SK-N-SH (cell line): ENCODE data around the gene GRIK5.

Experiments used
- EP300 ChIP-seq, 2 experiments: IDR thresholded peaks; 2 replicates each; pipeline versions ENCODE4 v1.4.0 to v1.6.1; 2012; ENCODE audit warnings: borderline replicate concordance in 1 of 2, low read depth in 1 of 2, low read length in 1 of 2
- EZH2phosphoT487 ChIP-seq: fragments of 200-600 bp; sonication (generic); IDR thresholded peaks from 2 replicates; pipeline ENCODE4 v1.6.1; 2017; ENCODE audit warnings: low read depth, mixed run types, mild to moderate bottlenecking, antibody characterized with exemption, moderate library complexity, borderline replicate concordance
- FOXM1 ChIP-seq: IDR thresholded peaks from 2 replicates; pipeline ENCODE4 v1.4.0; 2012; ENCODE audit warnings: low read depth, mild to moderate bottlenecking
- JUND ChIP-seq: IDR thresholded peaks from 2 replicates; pipeline ENCODE4 v1.4.0; 2012
- MEF2A ChIP-seq: IDR thresholded peaks from 2 replicates; pipeline ENCODE4 v1.4.0; 2012; ENCODE audit warnings: low read depth, borderline replicate concordance
- PBX3 ChIP-seq: IDR thresholded peaks from 2 replicates; pipeline ENCODE4; 2012
- POLR2AphosphoS5 ChIP-seq: IDR thresholded peaks from 2 replicates; pipeline ENCODE4 v1.6.1; 2012; ENCODE audit warnings: low read depth, low read length
- REST ChIP-seq: IDR thresholded peaks from 2 replicates; pipeline ENCODE4 v1.6.1; 2012; ENCODE audit warnings: mild to moderate bottlenecking, low read depth, low read length, moderate library complexity
- SIN3A ChIP-seq: IDR thresholded peaks from 2 replicates; pipeline ENCODE4 v1.6.1; 2012; ENCODE audit warnings: low read depth, mild to moderate bottlenecking, low read length, moderate library complexity, borderline replicate concordance
- SMC3 ChIP-seq: IDR thresholded peaks from 2 replicates; pipeline ENCODE4 v1.6.1; 2012; ENCODE audit warnings: low read depth, low read length, improper control_type of control experiment
- TAF1 ChIP-seq: IDR thresholded peaks from 2 replicates; pipeline ENCODE4 v1.6.1; 2012; ENCODE audit warnings: low read depth, mild to moderate bottlenecking, low read length, moderate library complexity, borderline replicate concordance
- TF ChIP-seq, protein P1 (sequence below): fragments of 200-600 bp; sonication (generic); IDR thresholded peaks from 2 replicates; pipeline ENCODE4 v1.6.1; 2017; ENCODE audit warnings: antibody characterized with exemption, mild to moderate bottlenecking, moderate library complexity
- TF ChIP-seq, protein P2 (sequence below): fragments of 150-350 bp; IDR thresholded peaks from 2 replicates; pipeline ENCODE4 v1.6.1; 2017; ENCODE audit warnings: antibody characterized with exemption, low read length, low read depth, borderline replicate concordance
- TF ChIP-seq, protein P3 (sequence below): IDR thresholded peaks from 2 replicates; pipeline ENCODE4 v1.4.0; 2012; ENCODE audit warnings: low read depth, borderline replicate concordance

DNA sequence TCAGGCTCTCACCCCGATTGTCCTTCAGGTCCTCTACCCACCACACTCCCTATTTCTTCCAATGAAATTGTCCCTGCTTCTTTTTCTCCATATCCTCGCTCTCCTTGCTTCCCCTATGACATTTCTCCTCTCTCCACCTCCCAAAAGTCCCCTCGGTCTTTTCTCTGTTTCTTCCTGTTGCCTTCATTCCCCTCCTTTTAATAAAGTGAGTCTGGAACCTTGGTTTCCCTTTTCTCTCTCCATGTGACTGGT, 5.3 kb upstream of the GRIK5 start:
- TF ChIP-seq, protein P1, sequence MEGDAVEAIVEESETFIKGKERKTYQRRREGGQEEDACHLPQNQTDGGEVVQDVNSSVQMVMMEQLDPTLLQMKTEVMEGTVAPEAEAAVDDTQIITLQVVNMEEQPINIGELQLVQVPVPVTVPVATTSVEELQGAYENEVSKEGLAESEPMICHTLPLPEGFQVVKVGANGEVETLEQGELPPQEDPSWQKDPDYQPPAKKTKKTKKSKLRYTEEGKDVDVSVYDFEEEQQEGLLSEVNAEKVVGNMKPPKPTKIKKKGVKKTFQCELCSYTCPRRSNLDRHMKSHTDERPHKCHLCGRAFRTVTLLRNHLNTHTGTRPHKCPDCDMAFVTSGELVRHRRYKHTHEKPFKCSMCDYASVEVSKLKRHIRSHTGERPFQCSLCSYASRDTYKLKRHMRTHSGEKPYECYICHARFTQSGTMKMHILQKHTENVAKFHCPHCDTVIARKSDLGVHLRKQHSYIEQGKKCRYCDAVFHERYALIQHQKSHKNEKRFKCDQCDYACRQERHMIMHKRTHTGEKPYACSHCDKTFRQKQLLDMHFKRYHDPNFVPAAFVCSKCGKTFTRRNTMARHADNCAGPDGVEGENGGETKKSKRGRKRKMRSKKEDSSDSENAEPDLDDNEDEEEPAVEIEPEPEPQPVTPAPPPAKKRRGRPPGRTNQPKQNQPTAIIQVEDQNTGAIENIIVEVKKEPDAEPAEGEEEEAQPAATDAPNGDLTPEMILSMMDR, result no peak
- no peak for TF ChIP-seq SMC3
- TF ChIP-seq EP300 (IDR thresholded peaks at IDR 0.05; ENCODE audit: borderline replicate concordance in 1 of 2, low read depth in 1 of 2, low read length in 1 of 2), result no peak
- TF ChIP-seq, protein P2, sequence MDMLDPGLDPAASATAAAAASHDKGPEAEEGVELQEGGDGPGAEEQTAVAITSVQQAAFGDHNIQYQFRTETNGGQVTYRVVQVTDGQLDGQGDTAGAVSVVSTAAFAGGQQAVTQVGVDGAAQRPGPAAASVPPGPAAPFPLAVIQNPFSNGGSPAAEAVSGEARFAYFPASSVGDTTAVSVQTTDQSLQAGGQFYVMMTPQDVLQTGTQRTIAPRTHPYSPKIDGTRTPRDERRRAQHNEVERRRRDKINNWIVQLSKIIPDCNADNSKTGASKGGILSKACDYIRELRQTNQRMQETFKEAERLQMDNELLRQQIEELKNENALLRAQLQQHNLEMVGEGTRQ, result no peak
- no peak for TF ChIP-seq EZH2phosphoT487
- TF ChIP-seq TAF1, result no peak
- TF ChIP-seq, protein P3, sequence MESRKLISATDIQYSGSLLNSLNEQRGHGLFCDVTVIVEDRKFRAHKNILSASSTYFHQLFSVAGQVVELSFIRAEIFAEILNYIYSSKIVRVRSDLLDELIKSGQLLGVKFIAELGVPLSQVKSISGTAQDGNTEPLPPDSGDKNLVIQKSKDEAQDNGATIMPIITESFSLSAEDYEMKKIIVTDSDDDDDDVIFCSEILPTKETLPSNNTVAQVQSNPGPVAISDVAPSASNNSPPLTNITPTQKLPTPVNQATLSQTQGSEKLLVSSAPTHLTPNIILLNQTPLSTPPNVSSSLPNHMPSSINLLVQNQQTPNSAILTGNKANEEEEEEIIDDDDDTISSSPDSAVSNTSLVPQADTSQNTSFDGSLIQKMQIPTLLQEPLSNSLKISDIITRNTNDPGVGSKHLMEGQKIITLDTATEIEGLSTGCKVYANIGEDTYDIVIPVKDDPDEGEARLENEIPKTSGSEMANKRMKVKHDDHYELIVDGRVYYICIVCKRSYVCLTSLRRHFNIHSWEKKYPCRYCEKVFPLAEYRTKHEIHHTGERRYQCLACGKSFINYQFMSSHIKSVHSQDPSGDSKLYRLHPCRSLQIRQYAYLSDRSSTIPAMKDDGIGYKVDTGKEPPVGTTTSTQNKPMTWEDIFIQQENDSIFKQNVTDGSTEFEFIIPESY, result no peak
- no peak for TF ChIP-seq POLR2AphosphoS5
- no peak for TF ChIP-seq MEF2A
- no peak for TF ChIP-seq JUND
- TF ChIP-seq PBX3, result no peak
- TF ChIP-seq SIN3A, result no peak
- TF ChIP-seq REST, result no peak
- TF ChIP-seq FOXM1, result no peak
